Activated CD8-positive, alpha-beta memory T cell treated with anti-CD3 and anti-CD28 coated beads for 36 hours (primary cell): ENCODE measurements around the gene NCOR1. TPM values are rescaled to one million over a fixed set of nuclear protein-coding genes. Genes with fewer than 3 reads are reported as not detected.
"Not testable (repeated sequence)": the region's sequence is repeated elsewhere in the genome, so short reads cannot be mapped to it uniquely, and the experiment has no call there.

Source experiments
- CTCF ChIA-PET: fragments of 350-600 bp; sonication (Branson Sonifier 250); formaldehyde crosslinking; loops from one replicate; lab custom pipeline; 2021; ENCODE audit warnings: antibody characterized with exemption; lab: Charles Lee
- POLR2A ChIA-PET: fragments of 350-600 bp; sonication (Branson Sonifier 250); formaldehyde crosslinking; loops from one replicate; lab custom pipeline; 2021; ENCODE audit warnings: antibody characterized with exemption; lab: Charles Lee
- total RNA-seq, 2 experiments: library from RNA; stranded (reverse); gene quantifications; one replicate each; pipeline ENCODE4 v1.2.3, GENCODE V29; 2021

The NCOR1 gene
- total RNA-seq, 2 experiments from 2014 or later, result 137 to 147 TPM

DNA sequence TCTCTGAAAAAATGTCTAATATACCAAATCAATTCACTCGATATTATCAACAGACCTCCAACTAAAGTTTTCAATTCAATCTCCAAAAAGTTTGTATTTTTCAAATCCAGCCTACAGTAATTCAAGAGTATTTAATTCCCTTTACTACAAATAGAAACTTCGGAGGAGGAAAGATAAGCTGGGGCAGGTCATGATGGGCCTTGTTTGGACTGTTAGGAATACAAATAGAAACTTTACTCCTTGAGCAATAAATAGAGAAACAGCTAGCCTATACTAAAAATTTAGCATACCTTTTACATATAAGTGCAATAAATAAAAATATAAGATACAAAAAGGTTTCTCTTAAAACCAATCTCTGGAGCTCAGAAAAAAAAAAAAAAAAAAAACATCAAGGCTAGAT, 98.2 kb downstream of the NCOR1 start:
- ChIA-PET POLR2A (interaction anchor here (0.5 to 0.7 kb wide), 2 partner anchors 93 to 323 kb away, joined by 4 to 9 read pairs; no protein-coding TSS in a partner anchor), CTCF (no interaction called here)

DNA sequence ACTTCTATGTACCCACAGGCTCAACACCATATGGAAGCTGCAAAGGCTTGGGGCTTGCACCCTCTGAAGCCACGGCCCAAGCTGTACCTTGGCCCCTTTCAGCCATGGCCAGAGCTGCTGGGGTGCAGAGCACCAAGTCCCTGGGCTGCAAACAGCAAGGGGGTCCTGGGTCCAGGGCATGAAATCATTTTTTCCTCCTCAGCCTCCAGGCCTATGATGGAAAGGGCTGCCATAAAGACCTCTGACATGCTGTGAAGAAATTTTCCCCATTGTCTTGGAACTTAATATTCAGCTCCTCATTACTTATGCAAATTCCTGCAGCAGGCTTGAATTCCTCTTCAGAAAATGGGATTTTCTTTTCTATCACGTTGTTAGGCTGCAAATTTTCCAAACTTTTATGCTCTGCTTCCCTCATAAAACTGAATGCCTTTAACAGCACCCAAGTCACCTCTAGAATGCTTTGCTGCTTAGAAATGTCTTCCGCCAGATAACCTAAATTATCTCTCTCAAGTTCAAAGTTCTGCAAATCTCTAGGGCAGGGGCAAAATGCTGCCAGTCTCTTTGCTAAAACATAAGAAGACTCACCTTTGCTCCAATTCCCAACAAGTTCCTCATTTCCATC, 100.1 kb downstream of the NCOR1 start:
- POLR2A ChIA-PET, CTCF ChIA-PET: not testable (repeated sequence)

DNA sequence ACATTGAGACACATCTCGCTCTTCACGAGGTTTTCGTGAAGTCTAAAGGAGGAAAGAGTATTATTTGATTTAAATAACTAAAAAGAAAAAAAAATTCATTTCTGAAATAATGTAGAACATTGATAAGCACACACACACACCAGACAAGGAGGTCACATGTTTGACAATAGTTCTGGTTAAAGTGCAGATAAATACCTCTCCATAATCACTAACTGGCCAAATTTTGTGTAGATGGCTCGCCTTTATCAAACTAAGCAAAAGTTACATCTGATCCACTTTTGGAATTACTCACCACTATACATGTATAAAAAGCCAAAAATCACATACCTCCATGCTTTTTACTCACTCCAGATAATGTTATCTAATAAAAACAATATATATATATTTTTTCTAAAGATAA, 106.5 kb downstream of the NCOR1 start:
- ChIA-PET POLR2A (no interaction called here), CTCF (no interaction called here)

DNA sequence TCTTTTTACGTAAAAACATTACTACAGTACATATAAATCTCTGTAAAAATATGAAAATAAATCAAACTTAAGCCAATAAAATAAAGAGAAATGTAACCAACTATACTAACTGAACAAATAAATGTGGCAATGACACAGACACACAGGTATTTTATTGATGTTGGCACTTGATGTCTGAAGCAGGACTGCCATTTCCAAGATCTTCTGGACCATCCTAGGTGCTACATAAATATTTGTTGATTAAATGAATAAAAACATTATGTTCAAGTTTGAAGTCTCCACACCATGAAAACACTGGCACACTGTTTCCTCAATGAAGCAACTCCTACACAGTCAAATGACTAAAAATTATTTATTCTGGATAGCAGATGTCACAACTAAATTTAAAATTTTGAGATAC, 106.9 kb downstream of the NCOR1 start:
- ChIA-PET POLR2A (no interaction called here), CTCF (no interaction called here)

DNA sequence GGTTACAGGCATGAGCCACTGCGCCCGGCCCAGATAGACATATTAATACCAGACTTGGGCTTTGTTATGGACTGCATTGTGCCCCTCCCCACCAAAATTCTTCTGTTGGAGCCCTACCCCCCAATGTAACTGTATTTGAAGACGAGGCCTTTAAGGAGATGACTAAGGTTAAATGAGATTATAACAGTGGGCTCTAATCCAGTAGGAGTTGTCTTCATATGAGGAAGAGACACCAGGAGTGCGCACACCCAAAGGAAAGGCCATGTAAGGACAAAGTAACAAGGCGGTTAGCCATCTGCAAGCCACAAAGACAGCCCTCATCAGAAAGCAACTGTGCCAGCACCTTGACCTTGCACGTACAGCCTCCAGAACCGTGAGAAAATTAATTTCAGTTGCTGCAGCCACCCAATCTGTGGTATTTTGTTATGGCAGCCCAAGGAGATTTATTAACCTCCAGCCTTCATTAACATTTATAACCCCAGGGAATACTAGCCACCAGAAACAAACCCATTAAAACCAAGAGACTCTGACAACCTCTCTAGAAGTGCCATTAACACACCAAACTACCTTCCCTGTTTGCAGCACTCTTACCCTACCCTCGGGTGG, 108.1 kb downstream of the NCOR1 start:
- ChIA-PET CTCF (interaction anchor here (0.6 kb wide), 1 partner anchor 769 kb away, joined by 4 read pairs; no protein-coding TSS in a partner anchor), POLR2A (no interaction called here)

DNA sequence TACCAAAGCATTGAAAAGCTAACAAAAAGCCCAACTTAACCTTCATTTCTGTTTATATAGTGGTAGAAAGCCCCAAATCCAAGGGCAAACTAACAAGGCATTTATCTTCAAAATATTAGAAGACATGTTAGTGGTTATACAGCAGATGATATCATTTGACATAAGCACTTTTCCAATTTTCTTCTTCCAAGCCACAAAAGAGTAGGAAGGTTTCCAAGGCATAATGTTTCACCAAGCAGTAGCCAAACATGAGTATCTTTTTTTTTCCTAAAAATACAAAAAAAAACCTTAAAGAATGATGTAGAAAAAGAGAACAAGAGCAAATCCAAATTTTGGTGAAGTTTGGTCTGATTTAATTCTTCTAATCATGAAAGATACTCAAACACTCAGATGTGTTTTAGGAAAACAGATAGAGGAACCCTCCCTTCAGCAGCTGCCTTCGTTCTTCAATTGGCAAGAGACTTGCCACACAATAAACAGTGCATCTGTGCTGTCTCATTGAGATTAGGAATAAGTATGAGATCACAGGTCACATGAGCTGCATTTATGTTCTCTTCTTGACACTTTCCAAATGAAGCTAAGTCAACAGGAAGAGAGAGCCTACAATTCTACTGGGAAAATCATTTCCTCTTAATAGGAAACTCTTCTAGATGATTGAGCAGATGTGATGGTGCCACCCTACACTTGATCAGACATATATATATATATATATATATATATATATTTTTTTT, 109.0 kb downstream of the NCOR1 start:
- CTCF ChIA-PET, result no interaction called here
- POLR2A ChIA-PET, result no interaction called here

DNA sequence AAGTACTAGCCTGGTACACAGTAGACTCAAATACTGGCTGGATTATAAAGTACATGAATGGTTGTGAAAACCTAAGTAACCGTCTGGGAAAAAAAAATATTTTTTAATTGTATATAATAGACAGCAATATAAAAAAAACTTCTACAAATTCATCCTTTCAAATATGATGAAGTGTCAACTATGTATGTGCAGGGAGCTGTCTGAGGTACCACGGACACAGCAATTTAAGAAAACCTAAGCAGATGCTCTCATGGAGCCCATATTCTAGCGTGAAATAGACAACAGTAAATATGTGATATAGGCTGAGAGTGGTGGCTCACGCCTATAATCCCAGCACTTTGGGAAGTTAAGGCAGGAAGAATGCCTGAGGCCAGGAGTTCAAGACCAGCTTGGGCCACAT, 111.1 kb downstream of the NCOR1 start:
- ChIA-PET POLR2A (no interaction called here), CTCF (no interaction called here)

DNA sequence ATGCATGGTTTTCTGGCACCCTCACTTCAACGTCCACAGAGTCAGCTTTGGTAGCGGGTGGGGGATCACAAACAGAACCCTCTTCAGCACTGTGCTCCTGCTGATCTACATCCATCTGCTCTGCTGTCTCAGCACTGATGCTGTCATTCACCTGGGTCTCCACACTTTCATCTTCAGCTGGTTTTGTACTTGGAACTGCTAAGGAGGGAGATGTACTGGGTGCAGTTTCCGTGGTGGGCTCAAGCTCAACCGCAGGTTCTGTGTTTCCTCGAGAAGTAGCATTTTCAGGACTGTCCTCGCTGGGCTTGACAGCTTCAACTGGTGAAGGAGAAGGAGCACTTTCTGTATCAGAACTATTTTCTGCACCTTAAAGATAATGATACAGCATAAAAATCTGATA, 113.9 kb downstream of the NCOR1 start:
- CTCF ChIA-PET, result interaction anchor here (0.6 to 1.0 kb wide), 2 partner anchors 24 to 38 kb away, joined by 3 read pairs; no protein-coding TSS in a partner anchor
- POLR2A ChIA-PET, result no interaction called here

DNA sequence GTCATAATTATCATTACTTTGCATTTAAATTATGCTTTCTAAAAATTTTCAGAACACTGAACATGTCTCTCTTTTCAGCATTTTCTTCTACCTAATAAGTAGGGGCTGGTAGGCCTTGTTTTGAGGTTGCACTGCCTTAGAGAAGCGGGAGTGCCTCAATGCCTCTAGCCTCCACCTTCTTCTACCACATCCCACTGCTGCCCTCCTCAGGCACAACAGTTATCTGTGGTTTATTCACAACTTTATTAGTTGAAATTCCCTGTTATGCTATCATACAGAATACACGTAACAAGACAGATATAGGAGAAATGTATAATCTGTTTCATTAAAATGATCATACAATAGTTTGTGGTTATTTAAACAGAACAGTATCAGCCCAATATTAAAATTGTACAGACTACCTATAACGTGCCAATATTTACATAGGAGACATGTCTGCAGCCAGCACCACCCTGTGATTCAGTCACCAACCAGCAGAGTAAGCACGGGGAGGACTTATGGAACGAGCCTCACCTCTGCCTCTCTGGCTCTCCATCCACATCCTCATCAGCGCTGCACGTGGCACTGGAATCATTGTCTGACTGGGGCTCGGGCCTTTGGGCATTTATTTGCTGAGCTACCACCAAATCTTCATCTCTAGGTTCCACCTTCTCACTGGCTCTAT, 114.5 kb downstream of the NCOR1 start:
- POLR2A ChIA-PET, result no interaction called here
- CTCF ChIA-PET, result interaction anchor here (1.0 kb wide), 1 partner anchor 39 kb away, joined by 3 read pairs; no protein-coding TSS in a partner anchor

DNA sequence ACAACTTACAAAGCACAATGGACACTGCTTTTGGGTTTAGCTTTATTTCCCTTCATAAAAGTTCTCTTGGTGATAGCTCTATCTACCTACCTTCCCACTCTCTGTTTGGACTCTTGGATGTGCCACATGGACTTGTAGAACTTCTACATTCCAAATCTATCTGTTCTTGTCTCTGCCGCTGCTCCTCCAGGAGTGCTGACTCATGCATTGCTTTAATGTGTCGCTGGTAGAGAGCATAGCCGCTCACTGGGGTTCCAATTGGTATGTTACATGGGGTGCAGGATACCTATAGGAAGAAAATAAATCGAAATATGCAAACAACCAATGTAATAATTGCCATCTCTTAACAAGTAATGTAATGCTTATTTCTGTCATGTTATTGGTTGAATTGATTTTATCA, 123.6 kb downstream of the NCOR1 start:
- CTCF ChIA-PET, result no interaction called here
- POLR2A ChIA-PET, result no interaction called here

DNA sequence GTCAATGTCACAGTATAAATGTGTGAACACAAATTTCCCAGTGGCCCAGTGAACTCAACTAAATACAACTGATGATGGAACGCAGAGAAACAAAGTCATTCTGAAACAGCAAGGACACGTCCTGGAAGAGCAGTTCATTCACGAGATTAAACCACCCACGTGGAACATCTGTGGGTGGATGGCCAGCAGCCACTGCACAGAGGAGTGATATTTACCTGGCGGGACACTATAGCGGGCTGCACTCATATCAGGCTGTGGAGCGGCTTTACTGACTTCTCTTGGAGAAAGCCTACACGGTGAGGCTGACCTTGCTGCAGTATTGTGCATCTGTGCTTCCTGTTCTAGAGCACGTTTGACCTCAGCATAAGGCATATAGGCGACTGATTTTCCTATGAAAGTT, 128.4 kb downstream of the NCOR1 start:
- ChIA-PET CTCF (no interaction called here), POLR2A (no interaction called here)

DNA sequence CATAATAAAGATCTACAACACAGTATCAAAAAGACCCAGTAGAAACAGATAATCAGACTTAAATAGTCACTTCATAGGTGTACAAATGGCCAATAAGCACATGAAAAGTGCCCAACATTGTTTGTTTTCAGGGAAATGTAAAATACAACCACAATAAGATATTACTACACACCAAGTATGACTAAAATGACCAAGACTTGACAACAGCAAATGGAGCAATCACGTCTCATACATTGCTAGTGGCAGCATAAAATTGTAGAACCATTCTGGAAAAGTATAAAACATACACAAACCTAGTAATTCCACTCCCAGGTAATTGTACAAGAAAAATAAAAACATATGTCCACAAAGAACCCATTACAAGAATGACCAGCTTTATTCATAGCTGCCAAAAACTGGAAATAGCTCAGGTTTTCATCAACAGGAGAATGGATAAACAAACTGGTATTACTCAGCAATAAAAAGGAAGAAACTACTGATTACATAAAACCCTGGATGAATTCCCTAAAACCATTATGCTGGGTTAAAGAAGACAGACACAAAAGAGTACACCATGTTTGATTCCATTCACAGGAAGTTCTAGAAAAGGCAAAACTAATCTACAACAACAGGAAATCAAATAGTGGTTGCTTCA, 130.2 kb downstream of the NCOR1 start:
- POLR2A ChIA-PET, result no interaction called here
- CTCF ChIA-PET, result no interaction called here

DNA sequence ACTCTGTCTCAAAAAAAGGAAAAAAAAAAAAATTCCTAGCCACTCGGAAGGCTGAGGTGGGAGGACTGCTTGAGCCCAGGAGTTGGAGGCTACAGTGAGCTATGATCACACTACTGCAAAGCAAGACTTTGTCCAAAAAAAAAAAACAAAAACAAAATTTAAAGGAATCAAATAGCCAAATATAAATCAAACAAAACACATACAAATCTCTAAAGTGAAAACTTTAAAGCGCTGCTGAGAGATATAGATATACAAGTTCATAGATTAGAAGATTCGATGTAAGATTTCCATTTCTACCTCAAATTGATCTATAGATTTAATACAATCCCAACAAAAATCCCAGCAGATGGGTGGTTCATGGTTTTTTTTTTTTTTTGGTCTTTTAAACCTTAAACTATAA, 132.1 kb downstream of the NCOR1 start:
- ChIA-PET POLR2A (no interaction called here), CTCF (no interaction called here)

DNA sequence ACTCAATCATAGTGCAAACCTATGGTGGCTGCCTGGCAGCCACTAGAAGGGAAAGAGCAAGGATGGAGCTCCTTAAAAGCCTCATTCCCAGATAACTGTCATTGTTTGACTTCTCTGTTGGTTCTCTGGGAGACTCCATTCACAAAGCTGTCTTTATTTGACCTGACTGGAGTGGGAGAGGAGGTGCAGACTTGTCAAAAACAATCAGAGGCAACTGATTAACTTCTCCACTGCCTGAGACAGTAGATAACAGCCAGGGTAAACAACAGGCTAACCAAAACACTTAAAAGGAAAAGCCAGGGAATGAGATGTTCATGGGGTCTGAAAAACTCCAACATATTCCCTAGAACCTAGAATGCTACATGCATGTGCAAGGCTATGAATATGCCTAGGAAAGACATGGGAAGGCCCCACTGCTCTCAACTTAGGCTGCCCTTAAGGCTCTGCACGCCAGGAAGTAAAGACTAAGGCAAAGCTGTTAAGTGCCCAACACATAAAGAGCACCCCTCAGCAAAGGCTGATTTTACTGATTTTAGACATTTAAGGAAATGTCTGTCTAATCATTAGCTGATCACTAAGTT, 133.7 kb downstream of the NCOR1 start:
- ChIA-PET POLR2A (interaction anchor here (0.5 kb wide), 1 partner anchor 152 kb away, joined by 5 read pairs; no protein-coding TSS in a partner anchor), CTCF (no interaction called here)

DNA sequence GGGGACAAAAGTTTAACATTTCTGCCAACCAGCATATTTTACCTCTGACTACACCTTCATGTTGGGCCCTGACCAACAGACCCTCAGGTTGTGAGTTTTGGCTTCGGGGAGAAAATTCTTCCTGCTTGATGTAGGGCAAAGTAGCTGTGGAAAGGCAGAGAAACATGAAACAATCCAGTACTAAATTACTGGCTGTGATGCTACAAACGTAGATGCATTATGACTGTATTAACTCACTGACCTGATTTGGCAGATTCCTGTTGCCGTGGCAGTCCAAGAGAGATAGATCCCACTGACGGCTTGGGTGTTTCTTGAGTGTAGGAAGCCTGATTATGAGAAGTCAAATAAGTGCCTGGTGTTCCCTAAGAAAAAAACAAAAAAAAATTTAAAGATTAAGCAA, 135.0 kb downstream of the NCOR1 start:
- CTCF ChIA-PET, result no interaction called here

DNA sequence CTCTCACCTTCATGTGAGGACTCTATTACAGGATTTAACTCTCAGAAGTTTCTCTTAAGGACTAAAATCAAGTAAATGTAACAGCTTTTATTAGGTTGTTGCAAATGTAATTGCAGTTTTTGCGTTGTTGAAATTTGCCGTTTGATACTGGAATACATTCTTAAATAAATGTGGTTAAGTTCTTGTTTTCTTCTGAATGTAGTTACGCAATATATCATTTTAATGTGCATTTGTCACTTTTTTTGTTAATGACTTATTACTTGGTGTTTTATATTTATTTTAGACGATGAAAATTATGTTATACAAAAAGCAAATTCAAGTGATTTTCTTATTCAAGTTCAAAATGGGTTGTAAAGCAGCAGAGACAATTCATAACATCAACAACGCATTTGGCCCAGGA, 139.4 kb downstream of the NCOR1 start:
- CTCF ChIA-PET, result no interaction called here
- POLR2A ChIA-PET, result no interaction called here

More for the DNA sequence above, 135.0 kb downstream of the NCOR1 start:
- POLR2A ChIA-PET, result no interaction called here

DNA sequence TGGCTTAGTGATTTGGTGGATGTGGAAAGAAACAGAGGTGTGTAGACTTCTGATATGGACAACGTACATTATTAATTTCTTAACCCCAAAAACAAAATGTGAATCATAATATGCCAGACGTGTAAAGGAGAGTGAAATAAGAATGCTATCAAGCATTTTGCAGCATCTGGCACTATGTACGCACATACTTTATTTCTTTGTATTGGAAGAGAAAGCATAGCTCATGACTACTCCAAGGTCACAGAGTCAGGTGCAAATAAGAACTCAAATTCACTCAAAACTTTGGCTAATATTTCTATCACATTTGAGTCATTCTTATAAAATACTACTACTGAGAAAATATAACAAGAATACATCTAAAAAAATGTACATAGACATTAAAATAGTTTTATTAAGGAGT, 140.9 kb downstream of the NCOR1 start:
- ChIA-PET POLR2A (no interaction called here), CTCF (no interaction called here)

DNA sequence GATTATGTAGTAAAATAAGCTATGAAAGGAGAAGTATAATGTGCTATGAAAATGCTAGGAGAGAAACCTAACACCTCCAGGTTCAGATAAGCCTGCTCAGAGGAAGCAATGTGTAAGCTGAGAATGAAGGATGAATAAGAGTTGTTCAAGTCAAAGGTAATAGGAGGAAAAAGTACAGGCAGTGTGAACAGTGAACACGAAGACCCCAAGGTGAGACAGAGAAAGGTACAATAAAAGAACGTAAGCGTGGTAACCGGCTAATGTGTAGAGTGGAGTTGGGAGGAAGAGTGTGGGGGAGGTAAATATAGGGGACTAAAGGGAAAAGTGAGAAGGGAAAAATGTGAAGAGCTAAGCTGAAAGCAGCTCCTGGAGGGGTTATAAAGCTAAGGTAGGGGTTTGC, 141.5 kb downstream of the NCOR1 start:
- CTCF ChIA-PET, result no interaction called here
- POLR2A ChIA-PET, result no interaction called here

DNA sequence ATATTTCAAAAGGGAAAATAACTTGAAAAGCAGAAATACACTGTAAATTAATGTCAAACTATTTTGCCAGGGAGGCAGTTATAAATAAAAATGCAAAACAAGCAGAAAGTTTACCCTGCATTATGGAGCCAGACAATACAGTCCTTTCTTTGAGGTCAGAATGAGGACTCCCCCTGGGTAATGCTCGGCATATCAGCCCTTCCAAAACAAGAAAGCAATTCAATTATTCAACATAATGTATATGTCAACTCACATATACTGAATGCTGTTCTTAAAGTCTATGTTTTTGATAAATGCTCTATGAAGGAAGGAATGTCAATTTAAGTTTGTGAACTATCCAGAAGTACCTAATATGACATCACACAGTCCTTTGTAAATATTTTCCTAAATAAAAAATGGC, 143.3 kb downstream of the NCOR1 start:
- POLR2A ChIA-PET, result no interaction called here
- CTCF ChIA-PET, result no interaction called here
